B cell (primary cell): ENCODE data around the gene TPP2. TPM values are rescaled to one million over a fixed set of nuclear protein-coding genes. Genes with fewer than 3 reads are reported as not detected.

Experiments
- ATAC-seq: fragments of 200-7000 bp; cut with Tn5 transposase; one replicate; pipeline ENCODE4 v1.10.0; 2021; ENCODE audit warnings: low read depth, mild to moderate bottlenecking, moderate number of reproducible peaks, moderate library complexity
- CTCF ChIA-PET: fragments of 350-600 bp; sonication (Branson Sonifier 250); formaldehyde crosslinking; loops from one replicate; lab custom pipeline; 2021; ENCODE audit warnings: antibody characterized with exemption, inconsistent platforms; lab: Charles Lee
- POLR2A ChIA-PET: fragments of 350-600 bp; sonication (Branson Sonifier 250); formaldehyde crosslinking; loops from one replicate; lab custom pipeline; 2021; ENCODE audit warnings: antibody characterized with exemption; lab: Charles Lee
- DNase-seq: peaks from one replicate; pipeline ENCODE4 v3.0.0; 2013
- H2AFZ ChIP-seq: 2 replicates; pipeline ENCODE4 v1.6.1; 2012; ENCODE audit warnings: mild to moderate bottlenecking, low read depth, low read length; ENCODE audit not compliant: insufficient read depth, poor library complexity, severe bottlenecking
- H3K27ac ChIP-seq, 2 donors: 1 replicate in 1 of 2; 2 replicates in 1 of 2; pipeline ENCODE4 v1.5.1; 2012 to 2013; ENCODE audit warnings: low read length in 2 of 2, mild to moderate bottlenecking in 2 of 2, moderate library complexity in 1 of 2
- H3K27me3 ChIP-seq, 4 experiments: fragments of 200-600 bp in 1 of 4; sonication (generic) in 1 of 4; replicated peaks in 1 of 4; 1 replicate in 2 of 4; 2 replicates in 2 of 4; pipeline versions ENCODE4 v1.6.1 to v1.7.0; 2013 to 2016; ENCODE audit warnings: low read length in 3 of 4, mild to moderate bottlenecking in 2 of 4, mixed read lengths in 1 of 4, moderate library complexity in 1 of 4; ENCODE audit not compliant: insufficient read depth in 4 of 4, control insufficient read depth in 3 of 4; ENCODE audit errors: control extremely low read depth in 1 of 4
- H3K36me3 ChIP-seq, 2 experiments: replicated peaks in 1 of 2; 1 replicate in 1 of 2; 2 replicates in 1 of 2; pipeline versions ENCODE4 v1.6.1 to v1.7.1; 2013; ENCODE audit warnings: low read length in 1 of 2; ENCODE audit not compliant: insufficient read depth in 2 of 2, control insufficient read depth in 1 of 2; ENCODE audit errors: control extremely low read depth in 1 of 2, extremely low read depth in 1 of 2
- H3K4me1 ChIP-seq, 2 donors: fragments of 200-600 bp in 1 of 2; sonication (generic) in 1 of 2; 1 replicate in 1 of 2; 2 replicates in 1 of 2; pipeline versions ENCODE4 v1.5.1 to v1.6.1; 2013 to 2017; ENCODE audit warnings: low read length in 2 of 2; ENCODE audit not compliant: control insufficient read depth in 2 of 2, insufficient read depth in 2 of 2
- H3K4me2 ChIP-seq: replicated peaks from 2 replicates; pipeline ENCODE3; 2012; ENCODE audit warnings: mild to moderate bottlenecking, low read depth, low read length; ENCODE audit not compliant: poor library complexity, severe bottlenecking
- H3K4me3 ChIP-seq, 5 experiments: fragments of 200-600 bp in 1 of 5; sonication (generic) in 1 of 5; 1 replicate in 3 of 5; 2 replicates in 2 of 5; pipeline versions ENCODE4 v1.5.1 to v1.7.0; 2011 to 2016; ENCODE audit warnings: low read length in 4 of 5, mild to moderate bottlenecking in 4 of 5, low read depth in 2 of 5, control low read depth in 1 of 5, moderate library complexity in 1 of 5; ENCODE audit not compliant: insufficient read depth in 1 of 5; ENCODE audit errors: control extremely low read depth in 1 of 5, extremely low read depth in 1 of 5
- H3K79me2 ChIP-seq: fragments of 200-600 bp; sonication (generic); one replicate; pipeline ENCODE4 v1.6.0; 2016; ENCODE audit warnings: low read length; ENCODE audit not compliant: control insufficient read depth, insufficient read depth
- H3K9ac ChIP-seq: fragments of 200-600 bp; sonication (generic); 2 replicates; pipeline ENCODE4 v1.6.1; 2017; ENCODE audit warnings: mild to moderate bottlenecking, low read length, moderate library complexity
- H3K9me3 ChIP-seq, 3 donors: one replicate each; pipeline versions ENCODE4 v1.6.1 to v1.7.1; 2013; ENCODE audit warnings: low read length in 2 of 3; ENCODE audit not compliant: control insufficient read depth in 2 of 3, insufficient read depth in 1 of 3; ENCODE audit errors: control extremely low read depth in 1 of 3
- H4K20me1 ChIP-seq: 2 replicates; pipeline ENCODE4 v1.6.0; 2012; ENCODE audit warnings: mild to moderate bottlenecking, low read length; ENCODE audit not compliant: insufficient read depth, control insufficient read depth, poor library complexity, severe bottlenecking
- H3K27ac Mint-ChIP-seq: one replicate; pipeline ENCODE4 v1.8.0; 2021; ENCODE audit warnings: mixed read lengths
- H3K27me3 Mint-ChIP-seq: one replicate; pipeline ENCODE4 v1.8.0; 2021; ENCODE audit warnings: mixed read lengths
- H3K4me1 Mint-ChIP-seq: one replicate; pipeline ENCODE4 v1.8.0; 2021; ENCODE audit warnings: mixed read lengths
- H3K4me3 Mint-ChIP-seq: one replicate; pipeline ENCODE4 v1.8.0; 2021; ENCODE audit warnings: mixed read lengths
- H3K9me3 Mint-ChIP-seq: one replicate; pipeline ENCODE4 v1.8.0; 2022; ENCODE audit warnings: mixed read lengths; ENCODE audit not compliant: insufficient read depth
- EZH2 ChIP-seq: IDR thresholded peaks from 2 replicates; pipeline ENCODE4 v1.6.1; 2012; ENCODE audit warnings: borderline replicate concordance, low read depth, mild to moderate bottlenecking, moderate library complexity, low read length; ENCODE audit not compliant: insufficient read depth, poor library complexity, severe bottlenecking
- WGBS: methylation state at CpG from one replicate; pipeline ENCODE4 v1.1.5; 2013; ENCODE audit warnings: missing lambda C conversion rate; ENCODE audit not compliant: insufficient coverage; 5-methylcytosine and 5-hydroxymethylcytosine counted together
- intact Hi-C: fragments of 100-400 bp; cut with micrococcal nuclease; formaldehyde crosslinking; loops from one replicate; pipeline ENCODE4 v1.10.0; 2022
- polyA plus RNA-seq: library from polyadenylated mRNA; depleted of rRNA; stranded (reverse); fragments of >200 nt; gene quantifications from 2 replicates; pipeline ENCODE4 v1.2.3, GENCODE V29; 2012
- total RNA-seq, 2 donors: library from RNA; stranded (reverse); fragments of 120-200 nt in 1 of 2; gene quantifications; 1 replicate in 1 of 2; 2 replicates in 1 of 2; pipeline versions ENCODE4 v1.2.3 to v1.2.4, GENCODE V29; 2013 to 2022
- TF ChIP-seq, protein P1 (sequence below): fragments of 200-600 bp; IDR thresholded peaks from one replicate; pipeline ENCODE4 v1.8.0; 2022; ENCODE audit warnings: antibody characterized with exemption, mild to moderate bottlenecking

Gene TPP2
- total and polyA plus RNA-seq, 2 donors (not counting 1 experiment from before 2014, with no cell fraction given): 22.1 to 51.1 TPM

DNA sequence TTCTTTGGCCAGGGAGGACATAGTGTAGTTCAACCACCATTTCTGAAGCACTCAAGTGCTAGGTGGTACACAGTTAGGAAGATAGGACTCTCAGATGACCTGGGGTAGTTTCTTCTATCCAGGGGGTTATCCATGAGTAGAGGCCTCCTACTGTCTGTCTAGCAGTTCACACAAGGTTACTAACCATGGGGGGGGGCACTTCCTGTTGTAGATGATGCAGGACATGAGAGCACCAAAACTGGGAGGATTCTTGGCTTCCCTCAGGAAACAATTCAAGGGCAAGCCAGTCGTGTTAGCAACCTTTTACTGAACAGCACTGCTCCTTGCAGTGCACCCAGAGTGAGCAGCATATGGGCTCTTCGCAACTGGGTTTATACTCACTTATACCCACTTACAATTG, 8.9 kb upstream of the TPP2 start:
- no peaks in the 10 kb centered on the region for H3K9me3 Mint-ChIP-seq
- no peak overlapping the region for H3K4me3 Mint-ChIP-seq
- CTCF ChIA-PET: interaction anchor here (0.6 kb wide), 1 partner anchor 9 kb away, joined by 3 read pairs; no protein-coding TSS in a partner anchor
- H3K27ac Mint-ChIP-seq: no peak overlapping the region
- WGBS: no CpG with 5 or more reads among the region's 2 CpGs
- DNase-seq: no peak
- H3K4me1 ChIP-seq: peaks cover 8 to 9% of the 10 kb centered on the region in 2 donors
- peaks cover 4% of the 10 kb centered on the region for H3K79me2 ChIP-seq
- no peaks in the 10 kb centered on the region for H4K20me1 ChIP-seq
- no peak for ATAC-seq
- no peak overlapping the region for H3K4me2 ChIP-seq
- TF ChIP-seq, protein P1, sequence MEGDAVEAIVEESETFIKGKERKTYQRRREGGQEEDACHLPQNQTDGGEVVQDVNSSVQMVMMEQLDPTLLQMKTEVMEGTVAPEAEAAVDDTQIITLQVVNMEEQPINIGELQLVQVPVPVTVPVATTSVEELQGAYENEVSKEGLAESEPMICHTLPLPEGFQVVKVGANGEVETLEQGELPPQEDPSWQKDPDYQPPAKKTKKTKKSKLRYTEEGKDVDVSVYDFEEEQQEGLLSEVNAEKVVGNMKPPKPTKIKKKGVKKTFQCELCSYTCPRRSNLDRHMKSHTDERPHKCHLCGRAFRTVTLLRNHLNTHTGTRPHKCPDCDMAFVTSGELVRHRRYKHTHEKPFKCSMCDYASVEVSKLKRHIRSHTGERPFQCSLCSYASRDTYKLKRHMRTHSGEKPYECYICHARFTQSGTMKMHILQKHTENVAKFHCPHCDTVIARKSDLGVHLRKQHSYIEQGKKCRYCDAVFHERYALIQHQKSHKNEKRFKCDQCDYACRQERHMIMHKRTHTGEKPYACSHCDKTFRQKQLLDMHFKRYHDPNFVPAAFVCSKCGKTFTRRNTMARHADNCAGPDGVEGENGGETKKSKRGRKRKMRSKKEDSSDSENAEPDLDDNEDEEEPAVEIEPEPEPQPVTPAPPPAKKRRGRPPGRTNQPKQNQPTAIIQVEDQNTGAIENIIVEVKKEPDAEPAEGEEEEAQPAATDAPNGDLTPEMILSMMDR: no peak
- no peak for TF ChIP-seq EZH2
- H3K9me3 ChIP-seq: no peaks in the 10 kb centered on the region
- H3K9ac ChIP-seq: no peak overlapping the region
- H3K4me1 Mint-ChIP-seq: peaks cover 17% of the 10 kb centered on the region
- H3K27me3 Mint-ChIP-seq: no peaks in the 10 kb centered on the region
- H3K27me3 ChIP-seq: no peaks in the 10 kb centered on the region
- POLR2A ChIA-PET: no interaction called here
- H2AFZ ChIP-seq: no peak overlapping the region
- no peak overlapping the region for H3K27ac ChIP-seq
- H3K36me3 ChIP-seq: no peaks in the 10 kb centered on the region
- intact Hi-C loops: no loop called here
- no peak overlapping the region for H3K4me3 ChIP-seq

DNA sequence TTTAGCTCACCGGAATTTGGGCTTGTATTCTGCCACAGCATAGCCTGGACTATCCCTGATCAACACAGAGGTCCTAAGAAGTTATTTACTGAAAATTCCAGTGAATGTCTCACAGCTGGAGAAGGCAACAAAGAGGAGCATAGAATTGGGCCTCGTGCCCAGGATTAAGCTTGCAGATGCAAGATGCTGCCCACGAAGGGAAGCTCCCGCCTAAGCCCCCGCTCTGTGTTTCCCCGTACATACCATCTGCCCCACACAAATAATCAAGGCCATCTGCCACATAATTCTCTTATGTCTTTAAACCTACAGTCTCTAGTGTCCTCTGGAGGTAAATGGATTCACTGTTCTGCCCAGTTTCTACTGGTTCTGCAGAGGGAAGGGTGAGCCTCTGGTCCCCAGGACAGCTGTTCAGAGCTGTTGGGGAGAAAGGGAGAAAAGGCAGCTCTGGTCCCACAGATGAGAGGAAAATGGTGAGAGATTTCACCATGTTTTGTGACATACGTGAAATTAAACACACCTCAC, 7.4 kb upstream of the TPP2 start:
- H4K20me1 ChIP-seq: no peaks in the 10 kb centered on the region
- H3K4me1 ChIP-seq: peaks cover 8% of the 10 kb centered on the region in 2 donors
- intact Hi-C loops: no loop called here
- H3K36me3 ChIP-seq: no peaks in the 10 kb centered on the region
- H3K4me3 ChIP-seq: no peak overlapping the region
- ChIA-PET POLR2A (interaction anchor here (1.1 kb wide), 1 partner anchor 257 kb away, joined by 3 read pairs; the partner anchor contains the start of gene ERCC5), CTCF (interaction anchor here (0.8 to 5.6 kb wide), 6 partner anchors 8 to 258 kb away, joined by 3 to 63 read pairs (median 4); partner anchors contain the start of genes ERCC5 and TEX30)
- DNase-seq (no peak), ATAC-seq (no peak)
- Mint-ChIP-seq H3K9me3 (no peaks in the 10 kb centered on the region), H3K27ac (no peak overlapping the region), H3K4me3 (no peak overlapping the region), H3K4me1 (peaks cover 16% of the 10 kb centered on the region), H3K27me3 (no peaks in the 10 kb centered on the region)
- no peak overlapping the region for H2AFZ ChIP-seq
- H3K79me2 ChIP-seq: peaks cover 4% of the 10 kb centered on the region
- no peak overlapping the region for H3K27ac ChIP-seq
- no peak for TF ChIP-seq EZH2
- TF ChIP-seq, protein P1: no peak
- no peak overlapping the region for H3K4me2 ChIP-seq
- WGBS: 77% methylated on average over 6 of the region's 7 CpGs
- no peaks in the 10 kb centered on the region for H3K9me3 ChIP-seq
- H3K9ac ChIP-seq: no peak overlapping the region
- H3K27me3 ChIP-seq: no peaks in the 10 kb centered on the region
